A549 (cell line): ENCODE data around the gene TOGARAM2. TPM values are rescaled to one million over a fixed set of nuclear protein-coding genes. Genes with fewer than 3 reads are reported as not detected.

Experiments used
- ATAC-seq, 2 experiments: fragments of 200-7000 bp in 1 of 2; fragments of >200 bp in 1 of 2; cut with Nextera tagmentation in 1 of 2; cut with Tn5 transposase in 1 of 2; 3 replicates each; pipeline versions ENCODE4 v1.8.0 to v1.9.1; 2018 to 2020; ENCODE audit warnings: mild to moderate bottlenecking in 1 of 2, moderate library complexity in 1 of 2
- CTCF ChIA-PET: fragments of 300-600 bp; sonication (Branson Sonifier 250); formaldehyde crosslinking; extraction: SDS; loops from one replicate; lab custom pipeline; 2021; ENCODE audit warnings: antibody characterized with exemption, inconsistent platforms; lab: Yijun Ruan, JAX
- POLR2A ChIA-PET: fragments of 350-600 bp; formaldehyde crosslinking; extraction: SDS; loops from one replicate; lab custom pipeline; 2021; ENCODE audit warnings: antibody characterized with exemption, inconsistent platforms; lab: Yijun Ruan, JAX
- DNase-seq, 2 experiments: peaks; one replicate each; pipeline versions ENCODE4 v3.0.0 to v3.0.0-alpha.2; 2011 to 2016; ENCODE audit warnings: low read depth in 1 of 2, low spot score in 1 of 2
- FAIRE-seq: peaks from 2 replicates; lab custom pipeline; 2011; peaks lifted over from hg19 to GRCh38; lab: Jason Lieb, UNC
- H3K27ac ChIP-seq, 2 experiments: fragments of >200 bp; sonication (Bioruptor Twin); formaldehyde crosslinking; 3 replicates each; pipeline ENCODE4 v1.5.1; 2016 to 2017
- H3K4me1 ChIP-seq: fragments of >200 bp; sonication (Bioruptor Twin); formaldehyde crosslinking; 3 replicates; pipeline ENCODE4 v1.6.1; 2016
- H3K4me2 ChIP-seq: fragments of >200 bp; sonication (Bioruptor Twin); formaldehyde crosslinking; 3 replicates; pipeline ENCODE4 v1.6.1; 2016
- H3K4me3 ChIP-seq: fragments of >200 bp; sonication (Bioruptor Twin); formaldehyde crosslinking; 3 replicates; pipeline ENCODE4 v1.5.1; 2016
- H3K9me3 ChIP-seq: fragments of >200 bp; sonication (Bioruptor Twin); formaldehyde crosslinking; 3 replicates; pipeline ENCODE4 v1.6.1; 2016
- ATOH8 ChIP-seq: fragments of 250-450 bp; sonication (Bioruptor Pico); IDR thresholded peaks from 2 replicates; pipeline ENCODE4 v1.5.0; 2020; ENCODE audit warnings: low read depth, mild to moderate bottlenecking, moderate library complexity
- BCL3 ChIP-seq: fragments of >200 bp; sonication (Bioruptor Twin); formaldehyde crosslinking; IDR thresholded peaks from 3 replicates; pipeline ENCODE4 v1.6.1; 2016
- CEBPB ChIP-seq, 2 experiments: fragments of >200 bp in 1 of 2; sonication (Bioruptor Twin) in 1 of 2; formaldehyde crosslinking in 1 of 2; IDR thresholded peaks; 2 replicates each; pipeline ENCODE4 v1.6.1; 2012 to 2016
- CHD4 ChIP-seq: fragments of 200-600 bp; sonication (generic); IDR thresholded peaks from 2 replicates; pipeline ENCODE4 v1.6.1; 2016; ENCODE audit warnings: antibody characterized with exemption, mild to moderate bottlenecking, borderline replicate concordance
- E2F6 ChIP-seq: IDR thresholded peaks from 2 replicates; pipeline ENCODE4 v1.6.1; 2012; ENCODE audit warnings: low read depth, borderline replicate concordance
- EHF ChIP-seq: fragments of 250-450 bp; sonication (Bioruptor Pico); IDR thresholded peaks from 2 replicates; pipeline ENCODE4 v1.5.0; 2020; ENCODE audit warnings: mild to moderate bottlenecking
- EHMT2 ChIP-seq: fragments of 200-600 bp; sonication (generic); IDR thresholded peaks from 2 replicates; pipeline ENCODE4 v1.6.1; 2016; ENCODE audit warnings: antibody characterized with exemption, low read depth, mild to moderate bottlenecking, moderate library complexity
- ELK1 ChIP-seq: fragments of 150-350 bp; IDR thresholded peaks from 2 replicates; pipeline ENCODE4 v1.6.1; 2014; ENCODE audit warnings: low read depth, mild to moderate bottlenecking, low read length
- FOSB ChIP-seq: fragments of 250-450 bp; sonication (Bioruptor Pico); IDR thresholded peaks from 2 replicates; pipeline ENCODE4 v1.5.0; 2020; ENCODE audit warnings: mild to moderate bottlenecking, moderate library complexity
- FOXS1 ChIP-seq: fragments of 250-450 bp; sonication (Bioruptor Pico); IDR thresholded peaks from 2 replicates; pipeline ENCODE4 v1.5.0; 2020; ENCODE audit warnings: mild to moderate bottlenecking, moderate library complexity
- GATA3 ChIP-seq: IDR thresholded peaks from 2 replicates; pipeline ENCODE4 v1.6.1; 2012; ENCODE audit warnings: borderline replicate concordance
- HOXA7 ChIP-seq: fragments of 250-450 bp; sonication (Bioruptor Pico); IDR thresholded peaks from 2 replicates; pipeline ENCODE4 v1.5.0; 2020; ENCODE audit warnings: mild to moderate bottlenecking, moderate library complexity
- HOXB13 ChIP-seq: fragments of 250-450 bp; sonication (Bioruptor Pico); IDR thresholded peaks from 2 replicates; pipeline ENCODE4 v1.5.0; 2020; ENCODE audit warnings: low read depth, mild to moderate bottlenecking, moderate library complexity
- JUNB ChIP-seq: fragments of >200 bp; sonication (Bioruptor Twin); formaldehyde crosslinking; IDR thresholded peaks from 2 replicates; pipeline ENCODE4 v1.6.1; 2016
- KDM5A ChIP-seq: fragments of 200-600 bp; sonication (generic); IDR thresholded peaks from 2 replicates; pipeline ENCODE4 v1.6.1; 2016; ENCODE audit warnings: antibody characterized with exemption, mild to moderate bottlenecking
- MAX ChIP-seq: IDR thresholded peaks from 2 replicates; pipeline ENCODE4 v1.6.1; 2012
- MYC ChIP-seq: IDR thresholded peaks from 2 replicates; pipeline ENCODE4 v1.6.1; 2012; ENCODE audit warnings: mild to moderate bottlenecking, inconsistent platforms, low read length, improper control_type of control experiment, borderline replicate concordance
- NFE2L2 ChIP-seq: fragments of 150-350 bp; conservative IDR thresholded peaks from 2 replicates; pipeline ENCODE4 v1.6.1; 2014; ENCODE audit warnings: low read length
- NR3C1 ChIP-seq: fragments of >200 bp; sonication (Bioruptor Twin); formaldehyde crosslinking; IDR thresholded peaks from 3 replicates; pipeline ENCODE4 v1.6.1; 2017
- RCOR1 ChIP-seq: fragments of 150-350 bp; IDR thresholded peaks from 2 replicates; pipeline ENCODE4 v1.6.1; 2014; ENCODE audit warnings: antibody characterized with exemption, low read length, low read depth
- REST ChIP-seq: fragments of 200-600 bp; sonication (generic); IDR thresholded peaks from 2 replicates; pipeline ENCODE4 v1.6.1; 2016; ENCODE audit warnings: antibody characterized with exemption, mild to moderate bottlenecking, moderate library complexity
- RFX5 ChIP-seq: fragments of 450-650 bp; IDR thresholded peaks from 2 replicates; pipeline ENCODE4 v1.7.1; 2014; ENCODE audit warnings: antibody characterized with exemption, mild to moderate bottlenecking, moderate library complexity
- ZC3H11A ChIP-seq: fragments of 450-650 bp; IDR thresholded peaks from 2 replicates; pipeline ENCODE4 v1.6.1; 2014; ENCODE audit warnings: antibody characterized with exemption, mild to moderate bottlenecking
- ZNF302 ChIP-seq: fragments of 250-450 bp; sonication (Bioruptor Pico); IDR thresholded peaks from 2 replicates; pipeline ENCODE4 v1.9.0; 2021; ENCODE audit warnings: inconsistent platforms, mild to moderate bottlenecking, moderate library complexity
- ZSCAN20 ChIP-seq: fragments of 250-450 bp; sonication (Bioruptor Pico); IDR thresholded peaks from 2 replicates; pipeline ENCODE4 v1.8.0; 2022; ENCODE audit warnings: mild to moderate bottlenecking, moderate library complexity
- WGBS: methylation state at CpG from one replicate; pipeline ENCODE4 v1.1.6; 2017; ENCODE audit errors: missing lambda C conversion rate; 5-methylcytosine and 5-hydroxymethylcytosine counted together
- polyA plus RNA-seq, 4 experiments: library from polyadenylated mRNA; depleted of rRNA in 3 of 4; stranded (reverse); fragments of >200 nt; fragmentation: RNase III in 1 of 4; extraction: RNeasy Plus Mini Kit Qiagen cat#74134 plus additional on column Dnase treatment in 1 of 4; gene quantifications; 2 replicates in 3 of 4; 3 replicates in 1 of 4; pipeline ENCODE4 v1.2.3, GENCODE V29; 2011 to 2017

The TOGARAM2 gene
- polyA plus RNA-seq, 2 of the 4 experiments (the other 2 are of a cell fraction): 0.14 to 0.35 TPM

GRCh38 chr2:29024882-29025430, 43.9 kb downstream of the TOGARAM2 start (continued):
- no peak for TF ChIP-seq REST

GRCh38 chr2:29025711-29026110, 44.6 kb downstream of the TOGARAM2 start:
- H3K9me3 ChIP-seq: no peaks in the 10 kb centered on the region
- ChIA-PET POLR2A (no interaction called here), CTCF (interaction anchor here (0.9 to 1.7 kb wide), 5 partner anchors 10 to 148 kb away, joined by 3 to 7 read pairs (median 3); no protein-coding TSS in a partner anchor)
- no peak for TF ChIP-seq FOXS1 (CRISPR knock-in tag)
- no peak for TF ChIP-seq JUNB
- no peak for TF ChIP-seq KDM5A
- no peak for TF ChIP-seq E2F6
- no peak for TF ChIP-seq HOXA7 (CRISPR knock-in tag)
- no peak for TF ChIP-seq NR3C1
- no peak for TF ChIP-seq FOSB
- TF ChIP-seq CHD4: no peak
- TF ChIP-seq ZC3H11A: no peak
- no peak for TF ChIP-seq MAX
- no peak for TF ChIP-seq RCOR1
- TF ChIP-seq HOXB13: no peak
- TF ChIP-seq ZSCAN20 (CRISPR knock-in tag): no peak
- no peak for TF ChIP-seq CEBPB (IDR thresholded peaks at IDR 0.05)
- TF ChIP-seq GATA3: no peak
- no peak for TF ChIP-seq REST
- no peak overlapping the region for H3K27ac ChIP-seq
- no peak overlapping the region for H3K4me3 ChIP-seq
- no peak for DNase-seq
- WGBS: 73% methylated on average over 3 of the region's 3 CpGs
- ATAC-seq: no peak; a peak in 1 of 6 replicates
- no peaks in the 10 kb centered on the region for H3K4me1 ChIP-seq
- no peak overlapping the region for H3K4me2 ChIP-seq
- no peak for FAIRE-seq

- H3K4me3 ChIP-seq: no peak overlapping the region
- CTCF ChIA-PET: interaction anchor here (1.0 kb wide), 1 partner anchor 178 kb away, joined by 3 read pairs; no protein-coding TSS in a partner anchor
- no peaks in the 10 kb centered on the region for H3K9me3 ChIP-seq
- FAIRE-seq (no peak), ATAC-seq (no peak), DNase-seq (no peak)
- TF ChIP-seq BCL3: no peak
- no peak for TF ChIP-seq NFE2L2
- no peak for TF ChIP-seq EHMT2
- TF ChIP-seq MYC: no peak
- TF ChIP-seq ZNF302 (CRISPR knock-in tag): no peak
- no peak for TF ChIP-seq EHF (CRISPR knock-in tag)
- TF ChIP-seq ELK1: no peak
- TF ChIP-seq FOXS1 (CRISPR knock-in tag): no peak
- TF ChIP-seq RFX5: no peak
- TF ChIP-seq ATOH8 (CRISPR knock-in tag): no peak
- peaks cover 18% of the 10 kb centered on the region for H3K4me1 ChIP-seq
- no peak overlapping the region for H3K27ac ChIP-seq
- H3K4me2 ChIP-seq: no peak overlapping the region
- POLR2A ChIA-PET: no interaction called here
Measured at GRCh38 chr2:29031046-29031445, 49.9 kb downstream of the TOGARAM2 start.
